GM18507 (cell line): ENCODE results near the gene MAGIX.
A peak's percentile ranks its signal among the peaks of the same experiment; 100 is the strongest.

Experiments used
- DNase-seq: peaks from one replicate; pipeline ENCODE4 v3.0.0; 2011; ENCODE audit warnings: low read depth; ENCODE audit not compliant: insufficient read length; ENCODE audit errors: extremely low spot score
- FAIRE-seq: peaks from 2 replicates; lab custom pipeline; 2011; peaks lifted over from hg19 to GRCh38; lab: Jason Lieb, UNC

Gene MAGIX

GRCh38 chrX:49177338-49177833 lies 14.8 kb downstream of the MAGIX start:
- no peak for FAIRE-seq
- no peak for DNase-seq

- DNase-seq (no peak), FAIRE-seq (no peak)
These were observed 15.4 kb downstream of the MAGIX start for GRCh38 chrX:49177873-49178480.

- FAIRE-seq (no peak), DNase-seq (no peak)
These were observed 16.0 kb downstream of the MAGIX start for GRCh38 chrX:49178537-49178936.

- no peak for DNase-seq
- no peak for FAIRE-seq
These were observed 16.8 kb downstream of the MAGIX start for GRCh38 chrX:49179358-49179757.

- FAIRE-seq (no peak), DNase-seq (no peak)
These were observed 21.2 kb downstream of the MAGIX start for GRCh38 chrX:49183701-49184281.

GRCh38 chrX:49184294-49185281 lies 22.0 kb downstream of the MAGIX start:
- DNase-seq: no peak
- peak; percentile 83 for FAIRE-seq

GRCh38 chrX:49186125-49187027 lies 23.8 kb downstream of the MAGIX start, which contains the start of gene PRICKLE3:
TSS of gene PRICKLE3 (minus strand) at chrX:49186373. CDS start at chrX:49186297, 76 bp downstream.
- FAIRE-seq (peak; percentile 90), DNase-seq (no peak)

- no peak for FAIRE-seq
These were observed 24.5 kb downstream of the MAGIX start for GRCh38 chrX:49187028-49187394.

GRCh38 chrX:49187526-49187925 lies 25.0 kb downstream of the MAGIX start:
- DNase-seq (no peak), FAIRE-seq (no peak)

More at GRCh38 chrX:49187028-49187394, 24.5 kb downstream of the MAGIX start:
- DNase-seq: no peak

- FAIRE-seq (no peak), DNase-seq (no peak)
These were observed 26.0 kb downstream of the MAGIX start for GRCh38 chrX:49188468-49189076.

GRCh38 chrX:49189606-49190005 lies 27.0 kb downstream of the MAGIX start:
- FAIRE-seq: no peak

GRCh38 chrX:49190821-49191573 lies 28.4 kb downstream of the MAGIX start:
- DNase-seq (peak; percentile 62), FAIRE-seq (peak; percentile 100)

More at GRCh38 chrX:49189606-49190005, 27.0 kb downstream of the MAGIX start:
- no peak for DNase-seq

- DNase-seq: no peak
- FAIRE-seq: no peak
These were observed 29.0 kb downstream of the MAGIX start for GRCh38 chrX:49191574-49192011.

GRCh38 chrX:49192722-49193328 lies 30.3 kb downstream of the MAGIX start:
- no peak for DNase-seq
- peak; percentile 94 for FAIRE-seq

- no peak for FAIRE-seq
- no peak for DNase-seq
These were observed 31.0 kb downstream of the MAGIX start for GRCh38 chrX:49193542-49193964.

- DNase-seq: no peak
- no peak for FAIRE-seq
These were observed 35.1 kb downstream of the MAGIX start for GRCh38 chrX:49197543-49198087.
